ENCODE results near the gene ADGRV1. TPM values are rescaled to one million over a fixed set of nuclear protein-coding genes. Genes with fewer than 3 reads are reported as not detected.
"Not testable (repeated sequence)": the region's sequence is repeated elsewhere in the genome, so short reads cannot be mapped to it uniquely, and the experiment has no call there.

The ADGRV1 gene
- total RNA-seq, 4 donors from 2014 or later, result 129 to 158 (median 145) TPM

GRCh38 chr5:90767710-90768109 is 209.1 kb downstream of the ADGRV1 start:
- Histone ChIP-seq H3K4me1 (no peaks in the 10 kb centered on the region), H3K9me3 (no peaks in the 10 kb centered on the region), H3K36me3 (no peaks in the 10 kb centered on the region), H3K27ac (no peak overlapping the region), H3K4me3 (replicated peaks in 1 of 3) (no peak overlapping the region), H3K27me3 (no peaks in the 10 kb centered on the region)
- intact Hi-C loops (cut with DNase I), result no loop called here
- 88 to 91% methylated on average over 3 of the region's 3 CpGs for WGBS, 2 donors
- TF ChIP-seq, protein P1, sequence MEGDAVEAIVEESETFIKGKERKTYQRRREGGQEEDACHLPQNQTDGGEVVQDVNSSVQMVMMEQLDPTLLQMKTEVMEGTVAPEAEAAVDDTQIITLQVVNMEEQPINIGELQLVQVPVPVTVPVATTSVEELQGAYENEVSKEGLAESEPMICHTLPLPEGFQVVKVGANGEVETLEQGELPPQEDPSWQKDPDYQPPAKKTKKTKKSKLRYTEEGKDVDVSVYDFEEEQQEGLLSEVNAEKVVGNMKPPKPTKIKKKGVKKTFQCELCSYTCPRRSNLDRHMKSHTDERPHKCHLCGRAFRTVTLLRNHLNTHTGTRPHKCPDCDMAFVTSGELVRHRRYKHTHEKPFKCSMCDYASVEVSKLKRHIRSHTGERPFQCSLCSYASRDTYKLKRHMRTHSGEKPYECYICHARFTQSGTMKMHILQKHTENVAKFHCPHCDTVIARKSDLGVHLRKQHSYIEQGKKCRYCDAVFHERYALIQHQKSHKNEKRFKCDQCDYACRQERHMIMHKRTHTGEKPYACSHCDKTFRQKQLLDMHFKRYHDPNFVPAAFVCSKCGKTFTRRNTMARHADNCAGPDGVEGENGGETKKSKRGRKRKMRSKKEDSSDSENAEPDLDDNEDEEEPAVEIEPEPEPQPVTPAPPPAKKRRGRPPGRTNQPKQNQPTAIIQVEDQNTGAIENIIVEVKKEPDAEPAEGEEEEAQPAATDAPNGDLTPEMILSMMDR (IDR thresholded peaks at IDR 0.05), result no peak
- TF ChIP-seq POLR2A (IDR thresholded peaks at IDR 0.05), result no peak
- no peak for DNase-seq

DNA sequence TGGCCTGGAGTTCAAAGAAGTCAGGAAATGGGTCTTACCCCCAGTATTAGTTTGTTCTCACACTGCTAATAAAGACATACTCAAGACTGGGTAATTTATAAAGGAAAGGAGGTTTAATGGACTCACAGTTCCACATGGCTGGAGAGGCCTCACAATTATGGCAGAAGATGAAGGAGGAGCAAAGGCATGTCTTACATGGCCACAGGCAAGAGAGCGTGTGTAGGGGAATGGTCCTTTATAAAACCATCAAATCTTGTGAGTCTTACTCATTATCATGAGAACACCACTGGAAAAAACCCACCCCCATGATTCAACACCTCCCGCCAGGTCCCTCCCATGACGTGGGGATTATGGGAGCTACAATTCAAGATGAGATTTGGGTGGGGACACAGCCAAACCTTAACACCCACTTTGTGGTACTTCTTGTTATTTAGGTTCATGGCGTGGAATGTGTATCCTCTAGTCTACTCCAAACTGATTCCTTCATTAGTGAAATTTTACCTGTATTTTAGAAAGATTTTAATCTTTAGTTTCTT is 211.5 kb downstream of the ADGRV1 start:
- H3K9me3 ChIP-seq; H3K36me3 ChIP-seq; H3K4me1 ChIP-seq; H3K4me3 ChIP-seq (replicated peaks in 1 of 3); H3K27me3 ChIP-seq; intact Hi-C loops (cut with DNase I); H3K27ac ChIP-seq; DNase-seq: not testable (repeated sequence)
- 94 to 97% methylated on average over 4 of the region's 4 CpGs for WGBS, 2 donors

- Histone ChIP-seq H3K4me3 (replicated peaks in 1 of 3) (no peak overlapping the region), H3K27ac (no peak overlapping the region), H3K27me3 (no peaks in the 10 kb centered on the region), H3K4me1 (no peaks in the 10 kb centered on the region), H3K36me3 (no peaks in the 10 kb centered on the region), H3K9me3 (no peaks in the 10 kb centered on the region)
- TF ChIP-seq, protein P1 (IDR thresholded peaks at IDR 0.05), result no peak
- no peak for TF ChIP-seq POLR2A (IDR thresholded peaks at IDR 0.05)
- WGBS, 2 donors, result 90 to 91% methylated on average over 6 of the region's 6 CpGs
- DNase-seq, result no peak
- intact Hi-C loops (cut with DNase I), result no loop called here
These were observed 219.4 kb downstream of the ADGRV1 start for GRCh38 chr5:90777959-90778358.

- TF ChIP-seq, protein P1 (IDR thresholded peaks at IDR 0.05), result peak; percentile 73 to 93 (median 78)
- no peak for TF ChIP-seq POLR2A (IDR thresholded peaks at IDR 0.05)
- intact Hi-C loops (cut with DNase I), result loop anchor here (10.0 kb wide), 1 partner anchor 349 kb away; no protein-coding TSS in a partner anchor
- 25 to 26% methylated on average over 4 of the region's 4 CpGs for WGBS, 2 donors
- DNase-seq, result peak; percentile 61 to 74
- no peaks in the 10 kb centered on the region for H3K4me1 ChIP-seq
- H3K27ac ChIP-seq, result no peak overlapping the region
- H3K27me3 ChIP-seq, result no peaks in the 10 kb centered on the region
- H3K4me3 ChIP-seq (replicated peaks in 1 of 3), result no peak overlapping the region
- H3K36me3 ChIP-seq, result no peaks in the 10 kb centered on the region
- H3K9me3 ChIP-seq, result no peaks in the 10 kb centered on the region
These were observed 225.1 kb downstream of the ADGRV1 start for GRCh38 chr5:90783460-90784333.

GRCh38 chr5:90786756-90787155 is 228.2 kb downstream of the ADGRV1 start:
- intact Hi-C loops (cut with DNase I), result loop anchor here (10.0 kb wide), 1 partner anchor 352 kb away; no protein-coding TSS in a partner anchor
- 80 to 82% methylated on average over 4 of the region's 4 CpGs for WGBS, 2 donors
- H3K4me1 ChIP-seq, result no peaks in the 10 kb centered on the region
- H3K4me3 ChIP-seq (replicated peaks in 1 of 3), result no peak overlapping the region
- TF ChIP-seq, protein P1 (IDR thresholded peaks at IDR 0.05), result no peak
- no peak for TF ChIP-seq POLR2A (IDR thresholded peaks at IDR 0.05)
- DNase-seq, result no peak
- H3K9me3 ChIP-seq, result no peaks in the 10 kb centered on the region
- no peaks in the 10 kb centered on the region for H3K27me3 ChIP-seq
- peaks cover 0 to 3% of the 10 kb centered on the region in 2 donors for H3K36me3 ChIP-seq
- H3K27ac ChIP-seq, result no peak overlapping the region

Measured in thyroid gland (tissue), 4 donors.